Choroid plexus epithelial cell (primary cell): ENCODE measurements around the gene RBM14.
"Not testable (repeated sequence)": the region's sequence is repeated elsewhere in the genome, so short reads cannot be mapped to it uniquely, and the experiment has no call there.

Experiments
- DNase-seq: peaks from one replicate; pipeline ENCODE4 v3.0.0-alpha.2; 2010; ENCODE audit warnings: low read depth
- H3K4me3 ChIP-seq: 2 replicates; pipeline ENCODE4 v1.5.1; 2011; ENCODE audit warnings: low read depth, mild to moderate bottlenecking, control low read depth, low read length, moderate library complexity
- TF ChIP-seq, protein P1 (sequence below): conservative IDR thresholded peaks from 2 replicates; pipeline ENCODE4 v1.5.1; 2011; ENCODE audit warnings: low read depth, mild to moderate bottlenecking, control low read depth, inconsistent platforms, low read length, moderate library complexity

Gene RBM14

DNA sequence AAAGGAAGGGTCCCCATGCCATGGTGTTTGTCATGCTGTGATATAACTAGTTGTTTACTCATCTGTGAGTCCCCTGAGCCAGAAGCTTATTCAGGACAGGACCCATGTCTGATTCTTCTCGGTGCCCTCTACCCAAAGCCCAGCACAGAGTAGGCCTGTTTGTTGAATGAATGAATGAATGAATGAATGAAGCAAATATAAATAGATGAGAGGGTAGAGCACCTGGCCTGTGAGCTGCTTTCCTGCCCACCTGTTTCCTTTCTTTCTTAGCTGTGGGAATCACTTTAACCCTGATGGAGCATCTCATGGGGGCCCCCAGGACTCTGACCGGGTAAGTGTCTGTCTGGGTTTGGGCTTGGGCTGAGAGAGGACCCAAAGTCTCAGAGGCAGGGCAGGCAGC, 16.2 kb upstream of the RBM14 start:
- H3K4me3 ChIP-seq, result no peak overlapping the region
- TF ChIP-seq, protein P1, sequence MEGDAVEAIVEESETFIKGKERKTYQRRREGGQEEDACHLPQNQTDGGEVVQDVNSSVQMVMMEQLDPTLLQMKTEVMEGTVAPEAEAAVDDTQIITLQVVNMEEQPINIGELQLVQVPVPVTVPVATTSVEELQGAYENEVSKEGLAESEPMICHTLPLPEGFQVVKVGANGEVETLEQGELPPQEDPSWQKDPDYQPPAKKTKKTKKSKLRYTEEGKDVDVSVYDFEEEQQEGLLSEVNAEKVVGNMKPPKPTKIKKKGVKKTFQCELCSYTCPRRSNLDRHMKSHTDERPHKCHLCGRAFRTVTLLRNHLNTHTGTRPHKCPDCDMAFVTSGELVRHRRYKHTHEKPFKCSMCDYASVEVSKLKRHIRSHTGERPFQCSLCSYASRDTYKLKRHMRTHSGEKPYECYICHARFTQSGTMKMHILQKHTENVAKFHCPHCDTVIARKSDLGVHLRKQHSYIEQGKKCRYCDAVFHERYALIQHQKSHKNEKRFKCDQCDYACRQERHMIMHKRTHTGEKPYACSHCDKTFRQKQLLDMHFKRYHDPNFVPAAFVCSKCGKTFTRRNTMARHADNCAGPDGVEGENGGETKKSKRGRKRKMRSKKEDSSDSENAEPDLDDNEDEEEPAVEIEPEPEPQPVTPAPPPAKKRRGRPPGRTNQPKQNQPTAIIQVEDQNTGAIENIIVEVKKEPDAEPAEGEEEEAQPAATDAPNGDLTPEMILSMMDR, result no peak

DNA sequence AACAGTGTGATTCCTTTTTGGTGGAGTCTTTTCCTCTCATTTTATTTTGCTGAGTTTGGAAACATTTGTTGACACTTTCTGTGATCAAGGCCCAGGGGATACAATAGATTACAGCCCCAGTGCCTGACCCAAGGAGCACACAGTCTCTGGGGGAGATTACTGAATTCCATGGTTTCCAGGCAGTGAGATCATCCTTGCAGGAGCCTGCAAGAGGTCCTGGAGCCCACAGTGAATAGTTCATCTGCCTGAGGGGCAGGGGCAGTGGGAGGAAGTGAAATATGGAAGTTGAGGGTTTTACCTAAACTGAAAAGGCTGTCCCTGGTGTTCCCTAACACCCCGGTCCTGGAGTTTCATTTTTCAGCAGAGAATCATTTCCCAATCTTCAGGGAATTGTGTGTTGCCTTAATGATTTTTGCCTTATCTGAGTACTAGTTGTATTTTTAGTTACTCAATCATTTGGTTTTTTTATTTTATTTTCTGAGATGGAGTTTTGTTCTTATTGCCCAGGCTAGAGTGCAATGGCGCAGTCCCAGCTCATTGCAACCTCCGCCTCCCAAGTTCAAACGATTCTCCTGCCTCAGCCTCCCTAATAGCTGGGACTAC, 15.7 kb upstream of the RBM14 start:
- no peak overlapping the region for H3K4me3 ChIP-seq
- DNase-seq, result peak; percentile 51
- TF ChIP-seq, protein P1, result no peak

More for the DNA sequence above, 16.2 kb upstream of the RBM14 start:
- DNase-seq, result no peak

DNA sequence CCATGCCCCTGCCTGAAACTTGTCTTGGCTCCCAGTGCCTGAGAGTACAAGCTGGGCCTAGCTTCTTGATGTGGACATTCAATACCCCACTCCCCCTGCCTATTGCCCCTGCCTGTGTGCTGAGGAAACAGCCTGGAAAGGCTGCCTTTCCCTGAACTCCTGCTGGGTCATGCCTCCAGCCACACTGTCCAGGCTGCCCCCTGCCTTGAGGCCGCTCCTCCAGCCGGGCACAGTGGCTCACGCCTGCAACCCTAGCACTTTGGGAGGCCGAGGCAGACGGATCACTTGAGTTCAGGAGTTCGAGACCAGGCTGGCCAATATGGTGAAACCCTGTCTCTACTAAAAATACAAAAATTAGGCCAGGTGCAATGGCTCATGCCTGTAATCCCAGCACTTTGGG, 13.4 kb upstream of the RBM14 start:
- no peak overlapping the region for H3K4me3 ChIP-seq
- TF ChIP-seq, protein P1, result no peak
- DNase-seq, result no peak

DNA sequence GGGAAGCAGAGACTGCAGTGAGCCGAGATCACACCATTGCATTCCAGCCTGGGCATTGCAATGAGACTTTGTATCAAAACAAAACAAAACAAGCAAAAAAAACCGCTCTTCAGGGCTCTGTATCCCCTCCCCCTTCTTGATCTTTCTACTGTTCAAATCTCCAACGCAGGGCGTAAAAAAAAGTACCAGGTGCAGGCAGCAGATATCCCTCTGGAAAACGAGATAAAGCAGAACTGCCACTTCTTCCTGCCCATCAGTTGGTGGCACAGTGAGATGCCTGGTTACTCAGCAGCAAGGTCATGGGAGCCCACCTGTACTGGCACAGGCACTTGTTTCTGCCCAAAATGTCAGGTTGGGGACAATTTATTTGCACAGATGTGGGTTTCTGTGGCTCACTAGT, 12.3 kb upstream of the RBM14 start:
- TF ChIP-seq, protein P1, result no peak
- H3K4me3 ChIP-seq, result no peak overlapping the region
- DNase-seq, result no peak

DNA sequence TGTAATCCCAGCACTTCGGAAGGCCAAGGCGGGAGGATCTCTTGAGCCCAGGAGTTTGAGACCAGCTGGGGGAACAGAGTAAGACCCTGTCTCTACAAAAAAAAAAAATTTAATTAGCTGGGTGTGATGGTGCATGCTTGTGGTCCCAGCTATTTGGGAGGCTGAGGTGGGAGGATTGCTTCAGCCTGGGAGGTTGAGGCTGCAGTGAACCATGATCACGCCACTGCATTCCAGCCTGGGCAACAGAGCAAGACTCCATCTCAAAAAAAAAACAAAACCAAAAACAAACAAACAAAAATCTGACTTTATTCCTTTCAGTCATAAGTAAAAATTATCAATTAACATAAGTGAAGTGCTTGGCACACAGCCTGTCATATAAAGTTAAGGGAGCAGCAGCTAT, 9.8 kb upstream of the RBM14 start:
- H3K4me3 ChIP-seq, DNase-seq: not testable (repeated sequence)

DNA sequence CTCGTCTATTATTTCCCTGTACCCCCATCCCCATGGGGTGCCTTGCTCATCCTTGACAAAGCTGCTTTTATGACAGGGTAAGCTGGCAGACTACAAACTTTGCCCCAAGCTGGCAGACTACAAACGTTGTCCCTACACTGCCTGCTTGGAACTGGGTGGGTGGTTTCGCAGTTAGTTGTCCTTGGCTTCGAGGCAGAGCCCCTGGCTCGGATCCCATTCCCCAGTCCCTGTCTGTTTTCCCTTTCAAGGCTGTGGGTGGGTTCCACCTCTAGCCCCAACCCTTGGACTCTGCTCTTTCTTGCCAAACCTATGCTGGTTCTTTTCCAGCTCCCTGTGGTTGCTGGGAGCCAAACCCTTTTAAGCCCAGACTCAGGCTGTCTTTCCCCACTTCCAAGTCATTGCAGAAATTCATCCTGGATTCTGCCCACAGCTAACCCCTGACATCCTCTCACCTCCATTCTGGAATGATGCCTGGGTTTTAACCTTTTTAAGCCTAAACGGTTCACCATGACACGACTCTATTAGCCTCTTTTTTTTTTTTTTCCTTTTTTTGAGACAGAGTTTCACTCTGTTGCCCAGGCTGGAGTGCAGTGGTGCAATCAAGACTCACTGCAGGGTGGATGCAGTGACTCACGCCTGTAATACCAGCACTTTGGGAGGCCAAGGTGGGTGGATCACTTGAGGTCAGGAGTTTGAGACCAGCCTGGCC, 9.2 kb upstream of the RBM14 start:
- TF ChIP-seq, protein P1, result no peak

DNA sequence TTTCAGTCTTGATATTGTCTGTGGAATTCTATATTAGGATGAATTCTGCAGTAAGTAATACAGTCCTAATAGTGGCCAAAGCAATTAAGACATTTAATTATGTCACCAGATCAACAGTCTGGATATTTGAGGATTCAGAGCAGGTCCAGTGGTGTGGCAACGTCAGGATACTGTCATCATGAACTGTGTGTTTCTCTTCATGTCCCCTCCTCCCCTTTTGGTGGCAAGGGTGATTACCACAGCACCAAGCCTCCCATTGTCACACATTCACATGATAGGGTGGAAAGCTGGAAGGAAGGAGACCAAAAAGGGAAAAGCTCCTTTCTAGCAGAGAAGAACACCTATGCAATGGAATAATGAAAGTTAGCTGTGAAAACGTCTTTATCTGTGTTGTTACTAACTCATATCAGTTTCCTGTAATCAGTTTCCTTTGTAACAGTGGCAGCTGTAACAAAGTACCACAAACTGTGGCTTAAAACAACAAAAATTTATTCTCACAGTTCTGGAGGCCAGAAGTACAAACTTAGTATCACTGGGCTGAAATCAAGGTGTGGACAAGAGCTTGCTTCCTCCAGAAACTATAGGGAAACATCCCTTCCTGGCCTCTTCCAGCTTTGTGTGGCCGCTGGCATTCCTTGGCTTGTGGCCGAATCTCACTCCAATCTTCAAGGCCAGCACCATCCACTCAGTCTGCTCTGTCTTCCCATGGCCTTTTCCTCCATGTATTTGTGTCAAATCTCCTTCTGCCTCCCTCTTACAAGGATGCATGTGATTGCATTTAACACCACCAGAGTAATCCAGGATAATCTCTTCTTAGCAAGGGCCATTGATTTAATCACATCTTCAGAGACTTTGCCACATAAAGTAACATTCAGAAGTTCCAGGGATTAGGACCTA, 6.5 kb upstream of the RBM14 start:
- DNase-seq, result no peak
- TF ChIP-seq, protein P1, result no peak
- H3K4me3 ChIP-seq, result no peak overlapping the region

More for the DNA sequence above, 9.2 kb upstream of the RBM14 start:
- DNase-seq, result peak; percentile 74
- H3K4me3 ChIP-seq, result no peak overlapping the region
